Keratinocyte (primary cell): ENCODE data around the gene TAOK2. TPM values are rescaled to one million over a fixed set of nuclear protein-coding genes. Genes with fewer than 3 reads are reported as not detected.
"Not testable (repeated sequence)": the region's sequence is repeated elsewhere in the genome, so short reads cannot be mapped to it uniquely, and the experiment has no call there.

ENCODE experiments used
- DNase-seq: peaks from one replicate; pipeline ENCODE4 v3.0.0-alpha.2; 2011; ENCODE audit warnings: low read depth, missing footprints, low spot score
- FAIRE-seq: peaks from 2 replicates; lab custom pipeline; 2011; peaks lifted over from hg19 to GRCh38; lab: Jason Lieb, UNC
- H2AFZ ChIP-seq: 2 replicates; pipeline ENCODE4 v1.6.0; 2012; ENCODE audit warnings: low read length, control low read depth, inconsistent platforms; ENCODE audit not compliant: control insufficient read depth
- H3K27ac ChIP-seq: 2 replicates; pipeline ENCODE4 v1.5.1; 2011; ENCODE audit warnings: low read length; ENCODE audit not compliant: control insufficient read depth, insufficient read depth
- H3K27me3 ChIP-seq: 3 replicates; pipeline ENCODE4 v1.6.0; 2011; ENCODE audit warnings: low read length; ENCODE audit not compliant: control insufficient read depth, insufficient read depth; ENCODE audit errors: extremely low read depth
- H3K36me3 ChIP-seq, 2 experiments: 2 replicates in 1 of 2; 3 replicates in 1 of 2; pipeline ENCODE4 v1.5.1; 2011; ENCODE audit warnings: low read length in 2 of 2, mild to moderate bottlenecking in 1 of 2; ENCODE audit not compliant: control insufficient read depth in 2 of 2, insufficient read depth in 2 of 2; ENCODE audit errors: extremely low read depth in 1 of 2
- H3K4me1 ChIP-seq: 3 replicates; pipeline ENCODE4 v1.5.1; 2011; ENCODE audit warnings: low read length; ENCODE audit not compliant: control insufficient read depth, insufficient read depth; ENCODE audit errors: extremely low read depth
- H3K4me2 ChIP-seq: 3 replicates; pipeline ENCODE4 v1.6.0; 2011; ENCODE audit warnings: low read depth, low read length; ENCODE audit not compliant: control insufficient read depth, insufficient read depth; ENCODE audit errors: extremely low read depth
- H3K4me3 ChIP-seq, 3 experiments: fragments of 200-600 bp in 1 of 3; sonication (generic) in 1 of 3; 2 replicates in 2 of 3; 3 replicates in 1 of 3; pipeline ENCODE4 v1.5.1; 2011 to 2016; ENCODE audit warnings: low read length in 3 of 3, mild to moderate bottlenecking in 3 of 3, control low read depth in 2 of 3, inconsistent platforms in 1 of 3, low read depth in 1 of 3, mixed read lengths in 1 of 3, mixed run types in 1 of 3, moderate library complexity in 1 of 3; ENCODE audit not compliant: control insufficient read depth in 2 of 3, insufficient read depth in 2 of 3; ENCODE audit errors: extremely low read depth in 1 of 3
- H3K79me2 ChIP-seq: 2 replicates; pipeline ENCODE4 v1.6.0; 2012; ENCODE audit warnings: low read length; ENCODE audit not compliant: control insufficient read depth, insufficient read depth
- H3K9ac ChIP-seq: 3 replicates; pipeline ENCODE4 v1.6.0; 2011; ENCODE audit warnings: low read length; ENCODE audit not compliant: control insufficient read depth, insufficient read depth; ENCODE audit errors: extremely low read depth
- H3K9me1 ChIP-seq: 3 replicates; pipeline ENCODE4 v1.6.0; 2011; ENCODE audit warnings: low read length; ENCODE audit not compliant: control insufficient read depth, insufficient read depth; ENCODE audit errors: extremely low read depth
- H3K9me3 ChIP-seq: 2 replicates; pipeline ENCODE4 v1.5.1; 2012; ENCODE audit warnings: low read depth, low read length; ENCODE audit not compliant: control insufficient read depth
- H4K20me1 ChIP-seq: 3 replicates; pipeline ENCODE4 v1.6.0; 2011; ENCODE audit warnings: low read length; ENCODE audit not compliant: control insufficient read depth, insufficient read depth; ENCODE audit errors: extremely low read depth
- EZH2 ChIP-seq: IDR thresholded peaks from one replicate; pipeline ENCODE4 v1.6.1; 2012; ENCODE audit warnings: inconsistent platforms, mild to moderate bottlenecking, low read length, moderate library complexity
- dilution Hi-C: fragments of 300-500 bp; cut with MboI; formaldehyde crosslinking; loops from one replicate; pipeline ENCODE4 v1.7.0; 2020; ENCODE audit warnings: low sequenced_read_pairs; ENCODE audit not compliant: extremely low pct_ligation_motif_present
- polyA plus RNA-seq, 5 experiments: library from polyadenylated mRNA; depleted of rRNA in 3 of 5; stranded (reverse) in 3 of 5; stranded (forward) in 1 of 5; unstranded in 1 of 5; fragments of >200 nt; gene quantifications; 1 replicate in 1 of 5; 2 replicates in 3 of 5; 3 replicates in 1 of 5; pipeline versions ENCODE4 v1.2.1 to v1.2.3, GENCODE V29; 2011 to 2012; ENCODE audit warnings: missing spikeins in 2 of 5, low read depth in 1 of 5, low replicate concordance in 1 of 5
- TF ChIP-seq, protein P1 (sequence below), 3 experiments: IDR thresholded peaks in 1 of 3; conservative IDR thresholded peaks in 1 of 3; optimal IDR thresholded peaks in 1 of 3; 2 replicates in 2 of 3; 3 replicates in 1 of 3; pipeline versions ENCODE3 to v1.5.1; 2011; ENCODE audit warnings: low read length in 3 of 3, mild to moderate bottlenecking in 3 of 3, moderate library complexity in 2 of 3, control low read depth in 1 of 3, inconsistent platforms in 1 of 3; ENCODE audit not compliant: insufficient read depth in 2 of 3; ENCODE audit errors: extremely low read depth in 1 of 3

Gene TAOK2
- polyA plus RNA-seq, 1 donor (not counting 4 experiments of a cell fraction or from before 2014, with no cell fraction given): 13.8 TPM

DNA sequence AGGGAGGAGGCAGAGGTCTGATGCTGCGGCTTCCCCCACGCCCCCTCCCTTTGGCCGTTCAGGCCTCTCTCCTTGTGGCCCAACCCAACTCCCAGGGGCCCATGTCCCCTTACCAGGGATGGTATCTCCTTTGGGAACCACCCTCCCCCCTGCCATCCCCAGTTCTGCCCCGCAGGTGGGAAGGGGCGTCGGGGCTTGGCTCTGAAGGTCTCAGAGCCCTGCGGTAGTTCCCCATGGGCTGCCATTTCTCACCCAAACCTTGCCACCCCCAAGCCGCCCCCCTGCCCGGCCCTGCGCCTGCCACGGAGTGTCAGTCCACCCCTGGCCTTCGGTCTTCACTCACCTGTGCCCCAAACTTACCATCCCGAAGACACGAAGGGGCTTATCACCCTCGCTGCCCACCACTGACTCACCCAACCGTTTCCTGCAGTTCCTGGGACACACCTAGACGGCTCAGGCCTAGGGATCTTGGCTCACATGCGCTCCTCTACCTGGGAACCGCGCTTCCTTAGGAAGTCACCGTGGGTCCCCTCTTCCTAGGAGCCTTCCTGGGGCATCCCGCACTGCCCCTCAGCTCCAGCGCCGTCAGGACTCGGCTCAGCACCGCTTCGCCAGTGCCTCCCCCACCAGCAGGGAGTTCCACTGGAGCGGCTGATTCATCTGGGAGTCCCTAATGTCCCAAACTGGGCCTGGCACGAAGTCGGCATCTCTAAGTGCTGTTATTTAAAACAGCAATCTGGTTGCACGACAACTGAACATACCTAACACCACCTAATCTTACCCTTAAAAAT lies 38.2 kb downstream of the TAOK2 start:
- Histone ChIP-seq H3K4me2 (no peak overlapping the region), H2AFZ (no peak overlapping the region), H3K27ac (no peak overlapping the region), H3K9me3 (no peaks in the 10 kb centered on the region), H3K27me3 (peaks cover 28% of the 10 kb centered on the region), H3K9me1 (no peaks in the 10 kb centered on the region), H3K79me2 (no peaks in the 10 kb centered on the region), H3K4me1 (peaks cover 3% of the 10 kb centered on the region), H3K4me3 (no peak overlapping the region), H3K36me3 (peaks cover 0 to 1% of the 10 kb centered on the region in 2 experiments), H3K9ac (no peak overlapping the region), H4K20me1 (no peaks in the 10 kb centered on the region)
- FAIRE-seq (no peak), DNase-seq (no peak)
- dilution Hi-C loops: no loop called here
- TF ChIP-seq EZH2: no peak
- TF ChIP-seq, protein P1, sequence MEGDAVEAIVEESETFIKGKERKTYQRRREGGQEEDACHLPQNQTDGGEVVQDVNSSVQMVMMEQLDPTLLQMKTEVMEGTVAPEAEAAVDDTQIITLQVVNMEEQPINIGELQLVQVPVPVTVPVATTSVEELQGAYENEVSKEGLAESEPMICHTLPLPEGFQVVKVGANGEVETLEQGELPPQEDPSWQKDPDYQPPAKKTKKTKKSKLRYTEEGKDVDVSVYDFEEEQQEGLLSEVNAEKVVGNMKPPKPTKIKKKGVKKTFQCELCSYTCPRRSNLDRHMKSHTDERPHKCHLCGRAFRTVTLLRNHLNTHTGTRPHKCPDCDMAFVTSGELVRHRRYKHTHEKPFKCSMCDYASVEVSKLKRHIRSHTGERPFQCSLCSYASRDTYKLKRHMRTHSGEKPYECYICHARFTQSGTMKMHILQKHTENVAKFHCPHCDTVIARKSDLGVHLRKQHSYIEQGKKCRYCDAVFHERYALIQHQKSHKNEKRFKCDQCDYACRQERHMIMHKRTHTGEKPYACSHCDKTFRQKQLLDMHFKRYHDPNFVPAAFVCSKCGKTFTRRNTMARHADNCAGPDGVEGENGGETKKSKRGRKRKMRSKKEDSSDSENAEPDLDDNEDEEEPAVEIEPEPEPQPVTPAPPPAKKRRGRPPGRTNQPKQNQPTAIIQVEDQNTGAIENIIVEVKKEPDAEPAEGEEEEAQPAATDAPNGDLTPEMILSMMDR (optimal IDR thresholded peaks at IDR 0.05 in 1 of 3, IDR thresholded peaks at IDR 0.05 in 1 of 3, conservative IDR thresholded peaks at IDR 0.05 in 1 of 3; ENCODE audit: extremely low read depth in 1 of 3, insufficient read depth in 2 of 3, low read length in 3 of 3): no peak

DNA sequence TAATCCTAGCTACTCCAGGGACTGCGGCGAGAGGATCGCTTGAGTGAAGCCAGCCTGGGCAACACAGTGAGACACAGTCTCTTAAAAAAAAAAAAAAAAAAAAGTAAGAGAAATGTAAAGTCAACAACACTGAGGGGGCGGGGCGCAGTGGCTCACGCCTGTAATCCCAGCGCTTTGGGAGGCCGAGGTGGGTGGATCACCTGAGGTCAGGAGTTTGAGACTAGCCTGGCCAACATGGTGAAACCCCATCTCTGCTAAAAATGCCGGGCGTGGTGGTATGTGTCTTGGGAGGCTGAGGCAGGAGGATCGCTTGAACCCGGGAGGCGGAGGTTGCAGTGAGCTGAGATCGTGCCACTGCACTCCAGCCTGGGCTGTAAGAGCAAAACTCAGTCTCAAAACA lies 38.9 kb downstream of the TAOK2 start:
- DNase-seq, H3K36me3 ChIP-seq, H4K20me1 ChIP-seq, H3K9me1 ChIP-seq, FAIRE-seq, H3K79me2 ChIP-seq, H3K9ac ChIP-seq, H3K4me1 ChIP-seq, H3K4me3 ChIP-seq, H2AFZ ChIP-seq, H3K27ac ChIP-seq, H3K9me3 ChIP-seq, H3K4me2 ChIP-seq, dilution Hi-C loops: not testable (repeated sequence)
- H3K27me3 ChIP-seq: peaks cover 28% of the 10 kb centered on the region

DNA sequence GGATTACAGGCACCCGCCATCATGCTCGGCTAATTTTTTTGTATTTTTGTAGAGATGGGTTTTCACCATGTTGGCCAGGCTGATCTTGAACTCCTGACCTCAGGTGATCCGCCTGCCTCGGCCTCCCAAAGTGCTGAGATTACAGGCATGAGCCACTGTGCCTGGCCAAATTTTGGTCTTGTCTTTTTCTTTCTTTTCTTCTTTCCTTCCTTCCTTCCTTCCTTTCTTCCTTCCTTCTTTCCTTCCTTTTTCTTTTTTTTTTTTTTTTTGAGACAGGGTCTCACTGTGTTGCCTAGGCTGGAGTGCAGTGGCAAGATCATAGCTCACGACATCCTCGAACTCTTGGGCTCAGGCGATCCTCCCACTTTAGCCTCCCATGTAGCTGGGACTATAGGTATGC lies 41.8 kb downstream of the TAOK2 start:
- H3K4me1 ChIP-seq, H3K9ac ChIP-seq, H3K9me1 ChIP-seq, dilution Hi-C loops, DNase-seq, H3K4me2 ChIP-seq, H3K4me3 ChIP-seq, H2AFZ ChIP-seq, H3K27ac ChIP-seq, H3K79me2 ChIP-seq, FAIRE-seq, H3K36me3 ChIP-seq, H3K9me3 ChIP-seq, H4K20me1 ChIP-seq: not testable (repeated sequence)
- peaks cover 18% of the 10 kb centered on the region for H3K27me3 ChIP-seq
